Stimulated activated naive CD8-positive, alpha-beta T cell treated with anti-CD3 and anti-CD28 coated beads, Interleukin-15, Interleukin-2, amounts not matched to agents 100 U/mL and 50 U/mL, for 24 hours (primary cell): ENCODE results near the gene ACP4.
"Not testable (repeated sequence)": the region's sequence is repeated elsewhere in the genome, so short reads cannot be mapped to it uniquely, and the experiment has no call there.

Experiments used
- ATAC-seq: fragments of 150-1000 bp; cut with Tn5 transposase; one replicate; pipeline ENCODE4 v1.10.0; 2021
- DNase-seq: peaks from one replicate; pipeline ENCODE4 v3.0.0; 2021

Gene ACP4

GRCh38 chr19:50777261-50777660, 13.0 kb upstream of the ACP4 start:
- no peak for DNase-seq
- no peak for ATAC-seq

GRCh38 chr19:50777830-50778303, 12.3 kb upstream of the ACP4 start:
- ATAC-seq (no peak), DNase-seq (peak; percentile 27)

- DNase-seq (no peak), ATAC-seq (no peak)
Measured at GRCh38 chr19:50778906-50779430, 11.2 kb upstream of the ACP4 start.

- DNase-seq (no peak), ATAC-seq (peak; percentile 63)
Measured at GRCh38 chr19:50779504-50780457, 10.4 kb upstream of the ACP4 start.

- no peak for DNase-seq
- no peak for ATAC-seq
Measured at GRCh38 chr19:50780753-50781435, 9.3 kb upstream of the ACP4 start.

GRCh38 chr19:50783848-50784152, 6.4 kb upstream of the ACP4 start:
- ATAC-seq: not testable (repeated sequence)

GRCh38 chr19:50784710-50785109, 5.5 kb upstream of the ACP4 start:
- DNase-seq (no peak), ATAC-seq (no peak)

More at GRCh38 chr19:50783848-50784152, 6.4 kb upstream of the ACP4 start:
- not testable (repeated sequence) for DNase-seq

- no peak for ATAC-seq
Measured at GRCh38 chr19:50785329-50785728, 4.9 kb upstream of the ACP4 start.

GRCh38 chr19:50790922-50791467, 780 bp downstream of the ACP4 start:
- ATAC-seq: no peak
- DNase-seq: no peak

More at GRCh38 chr19:50785329-50785728, 4.9 kb upstream of the ACP4 start:
- no peak for DNase-seq

- no peak for ATAC-seq
- no peak for DNase-seq
Measured at GRCh38 chr19:50791594-50792271, 1.5 kb downstream of the ACP4 start.

GRCh38 chr19:50792272-50793250, 2.3 kb downstream of the ACP4 start:
- ATAC-seq (no peak), DNase-seq (no peak)

- no peak for ATAC-seq
- DNase-seq: no peak
Measured at GRCh38 chr19:50793558-50794065, 3.4 kb downstream of the ACP4 start.

GRCh38 chr19:50794074-50794875, 4.1 kb downstream of the ACP4 start:
- peak; percentile 11 for ATAC-seq

GRCh38 chr19:50794876-50795663, 4.9 kb downstream of the ACP4 start:
- DNase-seq (peak; percentile 55), ATAC-seq (peak; percentile 21)

More at GRCh38 chr19:50794074-50794875, 4.1 kb downstream of the ACP4 start:
- DNase-seq: peak; percentile 48

- DNase-seq (no peak), ATAC-seq (no peak)
Measured at GRCh38 chr19:50795664-50796073, 5.5 kb downstream of the ACP4 start.

GRCh38 chr19:50796128-50796633, 6.0 kb downstream of the ACP4 start:
- DNase-seq (peak; percentile 42), ATAC-seq (peak; percentile 29)

GRCh38 chr19:50796634-50797428, 6.6 kb downstream of the ACP4 start:
- ATAC-seq: no peak

GRCh38 chr19:50797429-50797780, 7.2 kb downstream of the ACP4 start:
- ATAC-seq: no peak

More at GRCh38 chr19:50796634-50797428, 6.6 kb downstream of the ACP4 start:
- no peak for DNase-seq

More at GRCh38 chr19:50797429-50797780, 7.2 kb downstream of the ACP4 start:
- no peak for DNase-seq
